HFFc6 (cell line): ENCODE measurements around the gene PRCD. TPM values are rescaled to one million over a fixed set of nuclear protein-coding genes. Genes with fewer than 3 reads are reported as not detected.
A peak's percentile ranks its signal among the peaks of the same experiment; 100 is the strongest.

ENCODE experiments used
- DNase-seq: peaks from one replicate; pipeline ENCODE4 v3.0.0-alpha.2; 2018
- H3K27ac Mint-ChIP-seq: 2 replicates; pipeline ENCODE4 v1.8.0; 2020; ENCODE audit warnings: mild to moderate bottlenecking, mixed read lengths
- H3K27me3 Mint-ChIP-seq: 2 replicates; pipeline ENCODE4 v1.8.0; 2021; ENCODE audit warnings: mild to moderate bottlenecking, moderate library complexity, mixed read lengths; ENCODE audit not compliant: insufficient read depth
- H3K36me3 Mint-ChIP-seq: 2 replicates; pipeline ENCODE4 v1.8.0; 2021; ENCODE audit warnings: low read depth, mixed read lengths
- H3K4me1 Mint-ChIP-seq: 2 replicates; pipeline ENCODE4 v1.8.0; 2020; ENCODE audit warnings: low read depth, mixed read lengths
- H3K4me3 Mint-ChIP-seq: 2 replicates; pipeline ENCODE4 v1.8.0; 2020; ENCODE audit warnings: mild to moderate bottlenecking, moderate library complexity, mixed read lengths
- H3K9me3 Mint-ChIP-seq: 2 replicates; pipeline ENCODE4 v1.8.0; 2020; ENCODE audit warnings: mild to moderate bottlenecking, mixed read lengths
- CTCF ChIP-seq: fragments of 200-600 bp; sonication (generic); IDR thresholded peaks from 2 replicates; pipeline ENCODE4 v1.5.0; 2021; ENCODE audit warnings: antibody characterized with exemption, mild to moderate bottlenecking
- total RNA-seq, 6 experiments: library from RNA; stranded (reverse); fragmentation: NEBNext Ultra II Directional; extraction: Animal tissue kit (Norgen Biotek cat#: 25700); gene quantifications; 2 replicates in 1 of 6; 3 replicates in 5 of 6; pipeline ENCODE4 v1.2.3, GENCODE V29; 2021

PRCD gene
- total RNA-seq, 6 experiments from 2014 or later, result not detected

GRCh38 chr17:76574166-76574565 is 34.3 kb downstream of the PRCD start:
- peaks cover 5% of the 10 kb centered on the region; the same call in 1 of the 2 replicates for H3K9me3 Mint-ChIP-seq
- DNase-seq, result no peak
- H3K4me1 Mint-ChIP-seq, result peaks cover 9% of the 10 kb centered on the region; the same call in 1 of the 2 replicates
- peaks cover 2% of the 10 kb centered on the region for H3K27me3 Mint-ChIP-seq
- no peak overlapping the region for H3K27ac Mint-ChIP-seq
- H3K36me3 Mint-ChIP-seq, result peaks cover 6% of the 10 kb centered on the region
- TF ChIP-seq CTCF, result no peak
- H3K4me3 Mint-ChIP-seq, result no peak overlapping the region

- Mint-ChIP-seq H3K9me3 (peaks cover 5% of the 10 kb centered on the region; the same call in 1 of the 2 replicates), H3K27me3 (peaks cover 2% of the 10 kb centered on the region), H3K4me3 (no peak overlapping the region), H3K4me1 (peaks cover 9% of the 10 kb centered on the region; the same call in 1 of the 2 replicates), H3K27ac (no peak overlapping the region), H3K36me3 (peaks cover 6% of the 10 kb centered on the region)
- TF ChIP-seq CTCF, result no peak
- DNase-seq, result no peak
Measured at GRCh38 chr17:76575570-76575969, 35.7 kb downstream of the PRCD start.

- Mint-ChIP-seq H3K9me3 (peaks cover under 1% of the 10 kb centered on the region; the same call in 1 of the 2 replicates), H3K4me3 (no peak overlapping the region), H3K4me1 (peaks cover 9% of the 10 kb centered on the region; the same call in 1 of the 2 replicates), H3K36me3 (peaks cover under 1% of the 10 kb centered on the region), H3K27me3 (peaks cover 2% of the 10 kb centered on the region), H3K27ac (no peak overlapping the region)
- TF ChIP-seq CTCF, result no peak
- DNase-seq, result no peak
Measured at GRCh38 chr17:76576189-76576588, 36.3 kb downstream of the PRCD start.

- no peak overlapping the region for H3K27ac Mint-ChIP-seq
- no peak overlapping the region for H3K4me3 Mint-ChIP-seq
- no peak for TF ChIP-seq CTCF
- peaks cover 2% of the 10 kb centered on the region for H3K27me3 Mint-ChIP-seq
- no peaks in the 10 kb centered on the region; the same call in 1 of the 2 replicates for H3K36me3 Mint-ChIP-seq
- DNase-seq, result no peak
- H3K9me3 Mint-ChIP-seq, result no peaks in the 10 kb centered on the region
- H3K4me1 Mint-ChIP-seq, result peaks cover 9% of the 10 kb centered on the region; the same call in 1 of the 2 replicates
Measured at GRCh38 chr17:76577876-76578275, 38.0 kb downstream of the PRCD start.

- DNase-seq, result peak; percentile 69
- Mint-ChIP-seq H3K27ac (peak overlapping the region; percentile 24; the same call in 1 of the 2 replicates), H3K27me3 (peaks cover 2% of the 10 kb centered on the region), H3K4me1 (peaks cover 9% of the 10 kb centered on the region; the same call in 1 of the 2 replicates), H3K36me3 (no peaks in the 10 kb centered on the region; the same call in 1 of the 2 replicates), H3K9me3 (no peaks in the 10 kb centered on the region), H3K4me3 (no peak overlapping the region)
- TF ChIP-seq CTCF, result no peak
Measured at GRCh38 chr17:76578376-76578775, 38.5 kb downstream of the PRCD start.
